Measurements from ENCODE around the gene PLXDC2.

GRCh38 chr10:19845503-19846368 is 29.5 kb downstream of the PLXDC2 start:
- TF ChIP-seq, protein P1, sequence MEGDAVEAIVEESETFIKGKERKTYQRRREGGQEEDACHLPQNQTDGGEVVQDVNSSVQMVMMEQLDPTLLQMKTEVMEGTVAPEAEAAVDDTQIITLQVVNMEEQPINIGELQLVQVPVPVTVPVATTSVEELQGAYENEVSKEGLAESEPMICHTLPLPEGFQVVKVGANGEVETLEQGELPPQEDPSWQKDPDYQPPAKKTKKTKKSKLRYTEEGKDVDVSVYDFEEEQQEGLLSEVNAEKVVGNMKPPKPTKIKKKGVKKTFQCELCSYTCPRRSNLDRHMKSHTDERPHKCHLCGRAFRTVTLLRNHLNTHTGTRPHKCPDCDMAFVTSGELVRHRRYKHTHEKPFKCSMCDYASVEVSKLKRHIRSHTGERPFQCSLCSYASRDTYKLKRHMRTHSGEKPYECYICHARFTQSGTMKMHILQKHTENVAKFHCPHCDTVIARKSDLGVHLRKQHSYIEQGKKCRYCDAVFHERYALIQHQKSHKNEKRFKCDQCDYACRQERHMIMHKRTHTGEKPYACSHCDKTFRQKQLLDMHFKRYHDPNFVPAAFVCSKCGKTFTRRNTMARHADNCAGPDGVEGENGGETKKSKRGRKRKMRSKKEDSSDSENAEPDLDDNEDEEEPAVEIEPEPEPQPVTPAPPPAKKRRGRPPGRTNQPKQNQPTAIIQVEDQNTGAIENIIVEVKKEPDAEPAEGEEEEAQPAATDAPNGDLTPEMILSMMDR (IDR thresholded peaks at IDR 0.05; ENCODE audit: borderline replicate concordance, extremely low read depth, low read length, poor library complexity, severe bottlenecking), result no peak
- TF ChIP-seq EZH2 (IDR thresholded peaks at IDR 0.05; ENCODE audit: borderline replicate concordance, low read depth, low read length, severe bottlenecking), result no peak

All from DND-41 (cell line).